SK-N-SH (cell line): ENCODE data around the gene ACACA. TPM values are rescaled to one million over a fixed set of nuclear protein-coding genes. Genes with fewer than 3 reads are reported as not detected.

ENCODE experiments used
- CTCF ChIA-PET: fragments of 300-600, 350-600 bp; formaldehyde crosslinking; extraction: SDS; loops from one replicate; lab custom pipeline; 2021; lab: Yijun Ruan, JAX
- POLR2A ChIA-PET: fragments of 350-600 bp; sonication (Branson Sonifier 250); formaldehyde crosslinking; extraction: SDS; loops from one replicate; lab custom pipeline; 2020; ENCODE audit warnings: antibody characterized with exemption, inconsistent platforms; lab: Yijun Ruan, JAX
- DNase-seq: peaks from one replicate; pipeline ENCODE4 v3.0.0; 2012
- H2AFZ ChIP-seq: fragments of 200-600 bp; sonication (generic); 2 replicates; pipeline ENCODE4 v1.8.1; 2016; ENCODE audit warnings: antibody characterized with exemption, mild to moderate bottlenecking, low read depth
- H3F3A ChIP-seq: fragments of 200-600 bp; sonication (generic); replicated peaks from 2 replicates; pipeline ENCODE3; 2016; ENCODE audit warnings: antibody characterized with exemption, mild to moderate bottlenecking; ENCODE audit not compliant: insufficient read depth
- H3K27ac ChIP-seq, 2 experiments: fragments of 200-500 bp in 1 of 2; fragments of 200-600 bp in 1 of 2; sonication (Bioruptor generic) in 1 of 2; sonication (generic), shearing (Covaris generic) in 1 of 2; 2 replicates each; pipeline versions ENCODE4 v1.5.1 to v1.6.1; 2014 to 2016; ENCODE audit warnings: low read depth in 2 of 2, inconsistent platforms in 1 of 2, low read length in 1 of 2, mild to moderate bottlenecking in 1 of 2, mixed read lengths in 1 of 2
- H3K27me3 ChIP-seq: fragments of 200-600 bp; sonication (generic), shearing (Covaris generic); 2 replicates; pipeline ENCODE4 v1.6.1; 2016; ENCODE audit warnings: mixed run types; ENCODE audit not compliant: insufficient read depth
- H3K36me3 ChIP-seq, 2 experiments: fragments of 200-500 bp in 1 of 2; fragments of 200-600 bp in 1 of 2; sonication (Bioruptor generic) in 1 of 2; sonication (generic) in 1 of 2; replicated peaks in 1 of 2; 2 replicates each; pipeline versions ENCODE3 to v1.5.1; 2014 to 2016; ENCODE audit warnings: low read length in 1 of 2, mild to moderate bottlenecking in 1 of 2; ENCODE audit not compliant: insufficient read depth in 2 of 2, control insufficient read depth in 1 of 2
- H3K4me1 ChIP-seq, 2 experiments: fragments of 200-500 bp in 1 of 2; fragments of 200-600 bp in 1 of 2; sonication (Bioruptor generic) in 1 of 2; sonication (generic), shearing (Covaris generic) in 1 of 2; 2 replicates each; pipeline versions ENCODE4 v1.5.1 to v1.6.1; 2014 to 2016; ENCODE audit warnings: low read depth in 1 of 2, low read length in 1 of 2, mixed run types in 1 of 2; ENCODE audit not compliant: insufficient read depth in 2 of 2, control insufficient read depth in 1 of 2
- H3K4me2 ChIP-seq: fragments of 200-600 bp; sonication (generic), shearing (Covaris generic); 2 replicates; pipeline ENCODE4 v1.6.1; 2017; ENCODE audit warnings: mixed run types
- H3K4me3 ChIP-seq, 2 experiments: fragments of 200-500 bp in 1 of 2; fragments of 200-600 bp in 1 of 2; sonication (Bioruptor generic) in 1 of 2; sonication (generic), shearing (Covaris generic) in 1 of 2; 2 replicates each; pipeline versions ENCODE4 v1.5.1 to v1.8.1; 2014 to 2016; ENCODE audit warnings: low read depth in 2 of 2, inconsistent platforms in 1 of 2, low read length in 1 of 2, mild to moderate bottlenecking in 1 of 2, mixed read lengths in 1 of 2, moderate library complexity in 1 of 2
- H3K79me2 ChIP-seq: fragments of 200-600 bp; sonication (generic); 2 replicates; pipeline ENCODE4 v1.8.1; 2017; ENCODE audit warnings: mild to moderate bottlenecking; ENCODE audit not compliant: insufficient read depth
- H3K9ac ChIP-seq: fragments of 200-600 bp; sonication (generic); 2 replicates; pipeline ENCODE4 v1.6.1; 2017; ENCODE audit warnings: mixed run types
- H3K9me2 ChIP-seq: fragments of 200-600 bp; sonication (generic); 2 replicates; pipeline ENCODE4 v1.6.1; 2017; ENCODE audit warnings: mixed run types
- H3K9me3 ChIP-seq: fragments of 200-600 bp; sonication (generic); 2 replicates; pipeline ENCODE4 v1.6.1; 2017; ENCODE audit warnings: mixed run types, mild to moderate bottlenecking, moderate library complexity
- H4K20me1 ChIP-seq: fragments of 200-600 bp; sonication (generic); 2 replicates; pipeline ENCODE4 v1.6.1; 2017; ENCODE audit warnings: mild to moderate bottlenecking, mixed run types; ENCODE audit not compliant: insufficient read depth
- CHD2 ChIP-seq: fragments of 150-350 bp; IDR thresholded peaks from 2 replicates; pipeline ENCODE4 v1.6.1; 2018; ENCODE audit warnings: low read length; ENCODE audit not compliant: partially characterized antibody
- EP300 ChIP-seq, 2 experiments: IDR thresholded peaks; 2 replicates each; pipeline versions ENCODE4 v1.4.0 to v1.6.1; 2012; ENCODE audit warnings: borderline replicate concordance in 1 of 2, low read depth in 1 of 2, low read length in 1 of 2
- FOSL2 ChIP-seq: IDR thresholded peaks from 2 replicates; pipeline ENCODE4 v1.4.0; 2012; ENCODE audit warnings: low read depth, mild to moderate bottlenecking, moderate library complexity, borderline replicate concordance
- FOXJ3 ChIP-seq: sonication (generic); formaldehyde crosslinking; IDR thresholded peaks from 2 replicates; pipeline ENCODE4 v1.5.1; 2020; ENCODE audit warnings: mild to moderate bottlenecking, missing genetic modification reagents
- GATA2 ChIP-seq: sonication (generic); formaldehyde crosslinking; IDR thresholded peaks from 2 replicates; pipeline ENCODE4 v1.5.0; 2020; ENCODE audit warnings: mild to moderate bottlenecking, missing genetic modification reagents
- JUND ChIP-seq: IDR thresholded peaks from 2 replicates; pipeline ENCODE4 v1.4.0; 2012
- MEF2A ChIP-seq: IDR thresholded peaks from 2 replicates; pipeline ENCODE4 v1.4.0; 2012; ENCODE audit warnings: low read depth, borderline replicate concordance
- NFIC ChIP-seq: IDR thresholded peaks from 2 replicates; pipeline ENCODE4 v1.4.0; 2012; ENCODE audit warnings: borderline replicate concordance
- POLR2AphosphoS5 ChIP-seq: IDR thresholded peaks from 2 replicates; pipeline ENCODE4 v1.6.1; 2012; ENCODE audit warnings: low read depth, low read length
- RXRA ChIP-seq: IDR thresholded peaks from 2 replicates; pipeline ENCODE4 v1.4.0; 2012; ENCODE audit warnings: low read depth, mild to moderate bottlenecking, borderline replicate concordance
- SIN3A ChIP-seq: IDR thresholded peaks from 2 replicates; pipeline ENCODE4 v1.6.1; 2012; ENCODE audit warnings: low read depth, mild to moderate bottlenecking, low read length, moderate library complexity, borderline replicate concordance
- SMC3 ChIP-seq: IDR thresholded peaks from 2 replicates; pipeline ENCODE4 v1.6.1; 2012; ENCODE audit warnings: low read depth, low read length, improper control_type of control experiment
- TEAD4 ChIP-seq: IDR thresholded peaks from 2 replicates; pipeline ENCODE4 v1.4.0; 2012; ENCODE audit warnings: mild to moderate bottlenecking, borderline replicate concordance; ENCODE audit not compliant: insufficient read depth
- WGBS: methylation state at CpG from one replicate; pipeline ENCODE4 v1.1.6; 2017; ENCODE audit warnings: low lambda C conversion rate; 5-methylcytosine and 5-hydroxymethylcytosine counted together
- polyA plus RNA-seq, 3 experiments: library from polyadenylated mRNA; depleted of rRNA; stranded (reverse); fragments of >200 nt; gene quantifications; 2 replicates each; pipeline ENCODE4 v1.2.3, GENCODE V29; 2012
- TF ChIP-seq, protein P1 (sequence below): IDR thresholded peaks from 2 replicates; pipeline ENCODE4 v1.4.0; 2012; ENCODE audit warnings: low read depth, borderline replicate concordance
- TF ChIP-seq, protein P2 (sequence below): IDR thresholded peaks from 2 replicates; pipeline ENCODE4 v1.4.0; 2012; ENCODE audit warnings: low read depth, borderline replicate concordance
- TF ChIP-seq, protein P3 (sequence below): IDR thresholded peaks from 2 replicates; pipeline ENCODE4 v1.6.1; 2012; ENCODE audit warnings: mild to moderate bottlenecking, low read depth, low read length, moderate library complexity
- TF ChIP-seq, protein P4 (sequence below): fragments of 200-600 bp; sonication (generic); IDR thresholded peaks from 2 replicates; pipeline ENCODE4 v1.6.1; 2017; ENCODE audit warnings: antibody characterized with exemption, mild to moderate bottlenecking, moderate library complexity
- TF ChIP-seq, protein P5 (sequence below): fragments of 150-350 bp; IDR thresholded peaks from 2 replicates; pipeline ENCODE4 v1.6.1; 2017; ENCODE audit warnings: antibody characterized with exemption, low read length, low read depth, borderline replicate concordance

ACACA gene
- polyA plus RNA-seq, 1 of the 3 experiments (the other 2 are of a cell fraction): 27.2 TPM

DNA sequence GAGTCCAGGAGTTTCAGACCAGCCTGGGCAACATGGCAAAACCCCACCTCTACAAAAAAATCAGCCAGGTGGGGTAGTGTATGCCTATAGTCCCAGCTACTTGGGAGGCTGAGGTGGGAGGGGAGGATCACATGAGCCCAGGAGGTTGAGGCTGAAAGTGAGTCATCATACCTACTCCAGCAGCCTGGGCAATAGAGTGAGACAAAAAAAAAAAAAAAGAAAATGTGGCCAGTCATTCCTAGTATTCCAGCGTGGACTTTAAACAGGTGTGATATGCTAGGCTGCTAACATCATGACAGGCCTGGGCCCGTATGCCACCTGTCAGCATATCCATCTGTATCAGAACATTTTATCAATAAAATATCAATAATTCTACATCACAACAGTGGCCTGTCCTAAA, 314.6 kb downstream of the ACACA start:
- ChIA-PET POLR2A (no interaction called here), CTCF (no interaction called here)
- Histone ChIP-seq H3F3A (no peaks in the 10 kb centered on the region), H3K9me3 (no peaks in the 10 kb centered on the region), H3K36me3 (peaks cover 0 to 70% of the 10 kb centered on the region in 2 experiments), H2AFZ (no peak overlapping the region), H3K9ac (no peak overlapping the region), H3K79me2 (no peaks in the 10 kb centered on the region), H3K27ac (no peak overlapping the region), H3K4me1 (peaks cover 0 to 23% of the 10 kb centered on the region in 2 experiments; a peak in 1 of 4 replicates), H3K9me2 (no peaks in the 10 kb centered on the region), H4K20me1 (no peaks in the 10 kb centered on the region), H3K4me3 (no peak overlapping the region), H3K4me2 (no peak overlapping the region), H3K27me3 (no peaks in the 10 kb centered on the region)
- TF ChIP-seq RXRA (no peak), FOSL2 (no peak), JUND (no peak)
- 92% methylated on average over 2 of the region's 2 CpGs for WGBS
- DNase-seq: no peak

DNA sequence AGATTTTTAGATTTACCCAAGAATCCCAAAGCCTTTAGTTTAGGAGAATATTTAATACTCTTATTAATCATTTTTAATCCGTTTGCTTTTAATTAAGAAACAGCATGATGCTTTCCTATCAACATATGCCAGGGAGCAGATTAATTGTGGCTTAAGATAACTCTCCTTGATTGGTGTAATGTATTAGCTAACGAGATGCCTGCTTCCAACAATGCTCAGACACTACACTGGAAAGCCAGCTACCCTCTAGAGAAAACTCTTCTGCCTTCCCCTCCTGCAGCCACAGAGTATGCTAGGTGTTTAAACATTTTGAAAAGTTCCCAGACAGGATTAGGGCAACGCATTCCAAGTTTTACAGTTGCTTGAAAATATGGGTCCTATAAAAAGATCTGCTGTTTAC, 315.7 kb downstream of the ACACA start:
- TF ChIP-seq, protein P1, sequence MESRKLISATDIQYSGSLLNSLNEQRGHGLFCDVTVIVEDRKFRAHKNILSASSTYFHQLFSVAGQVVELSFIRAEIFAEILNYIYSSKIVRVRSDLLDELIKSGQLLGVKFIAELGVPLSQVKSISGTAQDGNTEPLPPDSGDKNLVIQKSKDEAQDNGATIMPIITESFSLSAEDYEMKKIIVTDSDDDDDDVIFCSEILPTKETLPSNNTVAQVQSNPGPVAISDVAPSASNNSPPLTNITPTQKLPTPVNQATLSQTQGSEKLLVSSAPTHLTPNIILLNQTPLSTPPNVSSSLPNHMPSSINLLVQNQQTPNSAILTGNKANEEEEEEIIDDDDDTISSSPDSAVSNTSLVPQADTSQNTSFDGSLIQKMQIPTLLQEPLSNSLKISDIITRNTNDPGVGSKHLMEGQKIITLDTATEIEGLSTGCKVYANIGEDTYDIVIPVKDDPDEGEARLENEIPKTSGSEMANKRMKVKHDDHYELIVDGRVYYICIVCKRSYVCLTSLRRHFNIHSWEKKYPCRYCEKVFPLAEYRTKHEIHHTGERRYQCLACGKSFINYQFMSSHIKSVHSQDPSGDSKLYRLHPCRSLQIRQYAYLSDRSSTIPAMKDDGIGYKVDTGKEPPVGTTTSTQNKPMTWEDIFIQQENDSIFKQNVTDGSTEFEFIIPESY: no peak
- TF ChIP-seq TEAD4 (no peak), SMC3 (no peak), NFIC (no peak), MEF2A (no peak), FOXJ3 (CRISPR knock-in tag) (no peak), GATA2 (CRISPR knock-in tag) (no peak), EP300 (IDR thresholded peaks at IDR 0.05; ENCODE audit: borderline replicate concordance in 1 of 2, low read depth in 1 of 2, low read length in 1 of 2) (no peak), CHD2 (no peak), POLR2AphosphoS5 (no peak), SIN3A (no peak), RXRA (no peak)
- TF ChIP-seq, protein P2, sequence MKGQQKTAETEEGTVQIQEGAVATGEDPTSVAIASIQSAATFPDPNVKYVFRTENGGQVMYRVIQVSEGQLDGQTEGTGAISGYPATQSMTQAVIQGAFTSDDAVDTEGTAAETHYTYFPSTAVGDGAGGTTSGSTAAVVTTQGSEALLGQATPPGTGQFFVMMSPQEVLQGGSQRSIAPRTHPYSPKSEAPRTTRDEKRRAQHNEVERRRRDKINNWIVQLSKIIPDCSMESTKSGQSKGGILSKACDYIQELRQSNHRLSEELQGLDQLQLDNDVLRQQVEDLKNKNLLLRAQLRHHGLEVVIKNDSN: no peak
- TF ChIP-seq, protein P3, sequence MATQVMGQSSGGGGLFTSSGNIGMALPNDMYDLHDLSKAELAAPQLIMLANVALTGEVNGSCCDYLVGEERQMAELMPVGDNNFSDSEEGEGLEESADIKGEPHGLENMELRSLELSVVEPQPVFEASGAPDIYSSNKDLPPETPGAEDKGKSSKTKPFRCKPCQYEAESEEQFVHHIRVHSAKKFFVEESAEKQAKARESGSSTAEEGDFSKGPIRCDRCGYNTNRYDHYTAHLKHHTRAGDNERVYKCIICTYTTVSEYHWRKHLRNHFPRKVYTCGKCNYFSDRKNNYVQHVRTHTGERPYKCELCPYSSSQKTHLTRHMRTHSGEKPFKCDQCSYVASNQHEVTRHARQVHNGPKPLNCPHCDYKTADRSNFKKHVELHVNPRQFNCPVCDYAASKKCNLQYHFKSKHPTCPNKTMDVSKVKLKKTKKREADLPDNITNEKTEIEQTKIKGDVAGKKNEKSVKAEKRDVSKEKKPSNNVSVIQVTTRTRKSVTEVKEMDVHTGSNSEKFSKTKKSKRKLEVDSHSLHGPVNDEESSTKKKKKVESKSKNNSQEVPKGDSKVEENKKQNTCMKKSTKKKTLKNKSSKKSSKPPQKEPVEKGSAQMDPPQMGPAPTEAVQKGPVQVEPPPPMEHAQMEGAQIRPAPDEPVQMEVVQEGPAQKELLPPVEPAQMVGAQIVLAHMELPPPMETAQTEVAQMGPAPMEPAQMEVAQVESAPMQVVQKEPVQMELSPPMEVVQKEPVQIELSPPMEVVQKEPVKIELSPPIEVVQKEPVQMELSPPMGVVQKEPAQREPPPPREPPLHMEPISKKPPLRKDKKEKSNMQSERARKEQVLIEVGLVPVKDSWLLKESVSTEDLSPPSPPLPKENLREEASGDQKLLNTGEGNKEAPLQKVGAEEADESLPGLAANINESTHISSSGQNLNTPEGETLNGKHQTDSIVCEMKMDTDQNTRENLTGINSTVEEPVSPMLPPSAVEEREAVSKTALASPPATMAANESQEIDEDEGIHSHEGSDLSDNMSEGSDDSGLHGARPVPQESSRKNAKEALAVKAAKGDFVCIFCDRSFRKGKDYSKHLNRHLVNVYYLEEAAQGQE: no peak
- TF ChIP-seq, protein P4, sequence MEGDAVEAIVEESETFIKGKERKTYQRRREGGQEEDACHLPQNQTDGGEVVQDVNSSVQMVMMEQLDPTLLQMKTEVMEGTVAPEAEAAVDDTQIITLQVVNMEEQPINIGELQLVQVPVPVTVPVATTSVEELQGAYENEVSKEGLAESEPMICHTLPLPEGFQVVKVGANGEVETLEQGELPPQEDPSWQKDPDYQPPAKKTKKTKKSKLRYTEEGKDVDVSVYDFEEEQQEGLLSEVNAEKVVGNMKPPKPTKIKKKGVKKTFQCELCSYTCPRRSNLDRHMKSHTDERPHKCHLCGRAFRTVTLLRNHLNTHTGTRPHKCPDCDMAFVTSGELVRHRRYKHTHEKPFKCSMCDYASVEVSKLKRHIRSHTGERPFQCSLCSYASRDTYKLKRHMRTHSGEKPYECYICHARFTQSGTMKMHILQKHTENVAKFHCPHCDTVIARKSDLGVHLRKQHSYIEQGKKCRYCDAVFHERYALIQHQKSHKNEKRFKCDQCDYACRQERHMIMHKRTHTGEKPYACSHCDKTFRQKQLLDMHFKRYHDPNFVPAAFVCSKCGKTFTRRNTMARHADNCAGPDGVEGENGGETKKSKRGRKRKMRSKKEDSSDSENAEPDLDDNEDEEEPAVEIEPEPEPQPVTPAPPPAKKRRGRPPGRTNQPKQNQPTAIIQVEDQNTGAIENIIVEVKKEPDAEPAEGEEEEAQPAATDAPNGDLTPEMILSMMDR: no peak
- TF ChIP-seq, protein P5, sequence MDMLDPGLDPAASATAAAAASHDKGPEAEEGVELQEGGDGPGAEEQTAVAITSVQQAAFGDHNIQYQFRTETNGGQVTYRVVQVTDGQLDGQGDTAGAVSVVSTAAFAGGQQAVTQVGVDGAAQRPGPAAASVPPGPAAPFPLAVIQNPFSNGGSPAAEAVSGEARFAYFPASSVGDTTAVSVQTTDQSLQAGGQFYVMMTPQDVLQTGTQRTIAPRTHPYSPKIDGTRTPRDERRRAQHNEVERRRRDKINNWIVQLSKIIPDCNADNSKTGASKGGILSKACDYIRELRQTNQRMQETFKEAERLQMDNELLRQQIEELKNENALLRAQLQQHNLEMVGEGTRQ: no peak
- Histone ChIP-seq H3K4me1 (peaks cover 0 to 18% of the 10 kb centered on the region in 2 experiments; a peak in 1 of 4 replicates), H3K27ac (no peak overlapping the region), H3K9me2 (no peaks in the 10 kb centered on the region), H3K9me3 (no peaks in the 10 kb centered on the region), H3K36me3 (peaks cover 3 to 69% of the 10 kb centered on the region in 2 experiments), H3K79me2 (no peaks in the 10 kb centered on the region), H3K4me3 (no peak overlapping the region), H3K27me3 (no peaks in the 10 kb centered on the region), H3F3A (no peaks in the 10 kb centered on the region), H3K4me2 (no peak overlapping the region), H3K9ac (no peak overlapping the region), H4K20me1 (no peaks in the 10 kb centered on the region), H2AFZ (no peak overlapping the region)
- 92% methylated on average over 3 of the region's 3 CpGs for WGBS
- POLR2A ChIA-PET: no interaction called here
- CTCF ChIA-PET: interaction anchor here (5.0 kb wide), 1 partner anchor 84 kb away, joined by 42 read pairs; no protein-coding TSS in a partner anchor
- DNase-seq: no peak
